Keratinocyte (primary cell): ENCODE measurements around the gene IGFBP5.

Source experiments
- CTCF ChIP-seq, 3 experiments: IDR thresholded peaks in 1 of 3; conservative IDR thresholded peaks in 1 of 3; optimal IDR thresholded peaks in 1 of 3; 2 replicates in 2 of 3; 3 replicates in 1 of 3; pipeline versions ENCODE3 to v1.5.1; 2011; ENCODE audit warnings: low read length in 3 of 3, mild to moderate bottlenecking in 3 of 3, moderate library complexity in 2 of 3, control low read depth in 1 of 3, inconsistent platforms in 1 of 3; ENCODE audit not compliant: insufficient read depth in 2 of 3; ENCODE audit errors: extremely low read depth in 1 of 3
- EZH2 ChIP-seq: IDR thresholded peaks from one replicate; pipeline ENCODE4 v1.6.1; 2012; ENCODE audit warnings: inconsistent platforms, mild to moderate bottlenecking, low read length, moderate library complexity

DNA sequence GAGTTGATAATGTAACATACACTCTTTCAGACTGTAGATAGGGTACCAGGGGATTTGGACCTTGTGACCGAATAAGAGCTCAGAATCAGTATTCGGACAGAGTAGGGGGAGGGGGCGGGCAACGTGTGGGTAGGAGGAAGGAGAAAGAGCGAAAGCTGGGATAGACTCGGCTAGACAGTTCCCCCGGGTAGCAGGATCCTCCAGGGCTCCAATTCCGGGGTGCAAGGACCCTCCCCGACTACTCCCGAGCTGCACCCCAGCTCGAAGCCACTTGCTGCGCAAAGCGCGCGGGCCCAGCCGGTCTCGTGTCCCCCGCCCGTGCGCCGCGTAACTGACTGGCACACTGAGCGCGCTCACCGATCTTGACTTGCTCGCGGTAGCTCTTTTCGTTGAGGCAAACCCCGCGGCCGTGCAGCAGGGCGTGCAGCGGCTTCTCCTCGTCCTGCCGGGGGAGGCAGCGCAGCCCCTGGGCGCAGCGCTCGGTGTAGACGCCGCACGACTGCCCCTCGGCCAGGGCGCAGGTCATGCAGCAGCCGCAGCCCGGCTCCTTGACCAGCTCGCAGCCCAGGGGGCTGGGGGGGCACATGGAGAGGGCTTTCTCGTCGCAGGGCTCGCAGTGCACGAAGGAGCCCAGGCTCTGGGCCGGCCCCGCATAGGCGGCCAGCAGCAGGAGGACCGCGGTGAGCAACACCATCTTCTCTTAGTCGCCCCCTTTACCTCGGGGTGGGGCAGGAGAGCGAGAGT lies 1.1 kb downstream of the IGFBP5 start:
- TF ChIP-seq CTCF (optimal IDR thresholded peaks at IDR 0.05 in 1 of 3, IDR thresholded peaks at IDR 0.05 in 1 of 3, conservative IDR thresholded peaks at IDR 0.05 in 1 of 3; ENCODE audit: extremely low read depth in 1 of 3, insufficient read depth in 2 of 3, low read length in 3 of 3) (no peak), EZH2 (no peak)
